Inflammatory macrophage treated with lipopolysaccharide for 4 hours (primary cell): ENCODE measurements around the gene ITGB7.
"Not testable (repeated sequence)": the region's sequence is repeated elsewhere in the genome, so short reads cannot be mapped to it uniquely, and the experiment has no call there.

Experiments
- DNase-seq: peaks from one replicate; pipeline ENCODE4 v3.0.0-alpha.2; 2020

ITGB7 gene

DNA sequence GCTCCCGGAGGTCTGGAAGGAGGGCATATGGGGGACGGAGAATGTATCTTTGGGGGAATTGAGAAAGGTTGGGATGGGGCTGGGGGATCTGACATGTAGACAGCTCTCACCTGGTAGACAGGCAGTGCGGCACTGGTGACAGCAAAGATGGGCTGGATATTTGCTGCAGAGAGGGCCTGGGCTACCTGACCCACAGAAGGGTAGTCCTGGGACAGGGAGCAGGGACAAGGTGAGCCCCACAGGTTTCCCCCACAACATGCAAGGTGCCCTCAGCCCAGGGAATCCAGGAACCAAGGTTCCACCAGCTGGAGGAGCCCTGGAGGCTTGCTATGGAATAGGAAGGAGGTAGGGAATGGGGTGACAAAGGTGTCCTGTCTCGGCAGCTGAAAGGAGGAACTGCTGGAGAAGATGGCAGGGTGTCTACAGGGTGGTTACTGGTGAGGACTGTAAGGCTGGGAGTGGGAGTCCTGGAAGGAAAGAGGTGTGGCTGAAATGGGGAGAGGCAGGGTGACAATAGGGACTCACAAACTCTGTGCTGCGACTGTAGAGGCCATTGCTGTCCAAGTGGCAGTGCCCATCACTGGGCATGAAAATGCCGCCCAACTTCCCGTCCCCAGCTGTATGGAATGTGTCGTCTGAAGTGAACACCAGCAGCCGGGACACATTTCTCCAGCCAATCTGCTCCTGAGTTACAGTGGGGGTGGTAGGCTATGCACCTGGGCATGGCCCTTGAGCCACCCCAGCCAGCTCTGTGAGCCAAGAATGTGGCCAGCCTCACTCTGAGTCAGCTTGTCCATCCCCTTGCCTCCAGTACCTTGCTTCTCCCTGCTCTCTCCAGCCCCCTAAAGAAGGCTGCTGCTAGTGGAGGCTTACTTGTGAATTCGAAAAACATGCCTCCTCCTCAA lies 11.3 kb downstream of the ITGB7 start:
- DNase-seq: no peak

DNA sequence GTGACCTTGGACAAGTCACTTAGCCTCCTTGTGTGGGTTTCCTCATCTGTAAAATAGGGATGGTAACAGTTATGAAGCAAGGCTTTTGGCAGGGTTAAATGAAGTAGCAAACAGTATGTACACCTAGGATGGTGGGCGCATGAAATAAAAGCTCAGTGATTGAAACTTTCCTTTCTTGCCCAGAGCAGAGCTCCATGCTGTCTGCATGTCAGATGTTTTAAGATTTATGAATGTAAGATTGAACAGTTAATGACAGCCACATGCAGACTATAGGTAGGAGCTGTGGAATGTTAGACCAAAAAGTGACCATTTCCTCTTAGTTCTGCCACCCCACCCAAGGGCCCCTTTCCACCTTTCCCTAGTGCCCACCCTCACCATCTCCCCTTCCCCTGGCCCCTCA lies 12.1 kb downstream of the ITGB7 start:
- no peak for DNase-seq

DNA sequence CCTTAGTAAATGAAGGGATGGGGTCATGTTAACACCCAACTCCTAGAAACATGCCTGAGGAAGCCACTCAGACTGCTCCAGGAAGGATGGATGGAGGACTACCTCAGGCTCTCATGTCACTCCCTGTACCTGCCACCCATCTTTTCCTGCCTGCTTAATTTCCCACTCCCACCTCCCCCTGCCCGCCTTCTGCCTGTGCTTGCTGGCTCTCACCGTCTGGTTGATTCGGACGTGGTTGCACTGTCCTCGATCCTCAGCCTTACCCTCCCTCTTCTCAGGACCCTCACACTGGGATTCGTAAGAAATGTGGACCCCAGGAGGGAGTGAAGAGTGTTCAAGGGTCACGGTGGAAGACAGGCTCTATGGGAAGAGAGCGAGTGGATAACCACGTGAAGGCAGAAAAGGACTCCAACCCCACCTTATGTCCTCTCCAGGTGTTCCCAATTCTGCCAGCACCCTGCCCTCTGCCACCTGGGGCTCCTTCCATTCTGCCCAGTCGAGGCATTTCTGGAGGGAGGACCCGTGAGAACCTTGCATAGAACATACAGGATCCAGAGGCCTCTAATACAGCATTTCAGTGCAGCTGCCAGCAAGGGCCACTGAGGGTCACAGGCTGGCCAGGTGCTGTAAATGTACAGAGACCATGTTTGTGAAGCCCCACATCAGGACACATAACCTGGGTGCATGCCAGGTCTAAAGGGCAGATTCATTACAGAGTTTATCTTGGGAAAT lies 12.9 kb downstream of the ITGB7 start:
- DNase-seq: no peak

DNA sequence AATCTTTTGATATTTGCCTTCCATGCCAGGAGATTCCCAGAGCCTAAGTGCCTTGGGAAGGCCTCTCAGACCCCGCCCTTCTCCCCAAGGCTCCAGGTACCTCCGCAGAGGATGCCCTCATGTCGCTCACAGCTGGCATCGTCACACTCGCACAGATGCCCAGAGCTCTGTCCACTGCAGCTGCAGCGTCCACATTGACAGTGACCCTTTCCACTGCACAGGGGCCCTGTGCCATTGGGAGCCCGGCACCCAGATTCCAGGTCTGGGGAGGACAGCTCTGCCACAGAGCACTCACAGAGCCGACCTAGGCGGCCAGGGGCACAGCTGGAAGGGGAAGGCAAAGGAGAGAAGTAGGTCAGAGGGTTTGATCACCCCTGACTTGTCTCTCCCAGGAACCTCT lies 14.0 kb downstream of the ITGB7 start:
- DNase-seq: no peak

DNA sequence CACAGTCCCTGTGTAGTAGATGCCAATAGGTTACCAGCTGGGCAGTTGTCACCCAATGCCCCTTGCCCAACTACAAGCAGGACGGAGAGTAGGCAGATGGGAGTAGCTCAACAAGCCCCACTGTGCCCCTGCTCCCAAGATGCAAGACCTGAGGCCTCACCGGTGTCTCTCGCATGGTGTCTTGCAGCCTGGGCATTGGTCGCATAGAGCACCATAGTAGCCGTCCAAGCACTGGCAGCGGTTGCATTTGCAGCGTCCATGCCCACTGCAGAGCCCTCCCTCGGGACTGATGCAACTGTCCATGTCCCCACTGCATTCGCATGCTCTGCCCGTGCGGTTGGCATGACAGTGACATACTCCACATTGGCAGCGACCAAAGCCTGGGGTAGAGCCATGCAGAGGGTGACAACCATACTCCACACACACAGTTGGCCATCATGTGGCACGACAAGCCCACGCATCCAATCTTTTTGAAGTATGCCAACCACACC lies 14.5 kb downstream of the ITGB7 start:
- DNase-seq: no peak

DNA sequence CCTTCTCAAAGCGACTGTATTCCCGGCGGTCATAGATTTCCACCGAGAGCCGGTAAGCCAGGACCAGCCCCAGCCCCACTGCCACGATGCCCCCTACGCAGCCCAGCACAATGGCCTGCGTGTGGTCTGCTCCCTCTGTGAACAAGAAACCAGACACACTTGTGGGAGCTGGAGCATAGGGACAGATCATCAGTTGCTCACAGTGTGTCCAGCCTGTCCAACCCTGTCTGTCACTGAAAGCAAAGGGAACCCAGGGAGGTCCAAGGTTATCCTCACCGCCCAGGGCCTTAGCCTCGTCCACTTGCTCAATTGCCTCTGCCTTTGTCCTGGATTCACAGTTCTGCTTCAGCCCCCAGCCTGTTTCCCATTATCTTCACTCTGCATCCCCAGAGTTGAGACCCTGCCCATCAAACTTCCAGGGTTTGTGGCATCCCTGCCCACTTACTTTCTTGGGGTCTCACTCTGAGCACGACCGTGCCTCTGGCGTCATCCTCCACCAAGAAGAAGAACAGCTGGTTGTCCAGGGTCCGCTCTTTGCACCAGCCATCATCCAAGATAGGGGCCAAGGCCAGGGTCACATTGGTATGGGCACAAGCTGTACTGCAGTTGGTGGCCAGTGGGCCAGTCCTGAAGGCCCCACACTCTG lies 15.0 kb downstream of the ITGB7 start:
- no peak for DNase-seq

DNA sequence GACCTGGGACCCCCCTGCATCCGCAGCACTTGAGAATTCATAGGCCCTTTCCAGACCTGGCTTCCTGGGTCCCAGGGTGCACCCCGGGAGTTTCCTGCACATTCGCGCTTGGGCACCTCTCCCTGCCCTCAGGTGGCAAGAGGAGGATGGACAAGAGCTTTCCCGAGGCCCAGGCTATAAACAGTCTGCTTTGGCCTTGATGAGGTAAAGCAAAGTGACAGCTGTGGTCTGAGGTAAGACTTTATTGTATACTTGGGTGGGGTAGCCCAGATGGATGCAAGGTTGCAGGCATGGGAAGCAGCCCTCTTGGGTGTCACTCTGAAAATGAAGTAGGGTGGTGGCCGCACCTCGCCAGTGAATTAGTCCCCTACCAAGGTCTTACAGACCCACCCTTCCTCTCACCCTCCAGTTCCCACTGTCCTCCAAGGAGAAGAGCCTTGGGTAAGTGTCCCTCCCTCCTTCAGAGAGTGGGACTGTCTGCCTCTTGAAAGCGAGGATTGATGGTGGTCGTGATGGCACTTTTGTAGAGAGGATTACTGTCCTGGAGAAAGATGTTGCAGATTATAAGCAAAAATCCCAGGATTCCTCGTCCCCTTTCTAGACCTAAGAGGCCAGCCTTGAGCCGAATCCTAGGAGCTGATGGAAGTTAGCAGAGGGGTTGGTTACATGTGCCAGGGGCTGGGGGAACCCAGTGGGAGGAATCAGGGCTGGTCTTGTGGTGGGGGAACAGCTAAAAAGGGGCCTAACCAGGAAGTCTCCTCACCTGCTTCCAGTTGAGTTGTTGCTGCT lies 15.8 kb downstream of the ITGB7 start:
- DNase-seq: no peak

DNA sequence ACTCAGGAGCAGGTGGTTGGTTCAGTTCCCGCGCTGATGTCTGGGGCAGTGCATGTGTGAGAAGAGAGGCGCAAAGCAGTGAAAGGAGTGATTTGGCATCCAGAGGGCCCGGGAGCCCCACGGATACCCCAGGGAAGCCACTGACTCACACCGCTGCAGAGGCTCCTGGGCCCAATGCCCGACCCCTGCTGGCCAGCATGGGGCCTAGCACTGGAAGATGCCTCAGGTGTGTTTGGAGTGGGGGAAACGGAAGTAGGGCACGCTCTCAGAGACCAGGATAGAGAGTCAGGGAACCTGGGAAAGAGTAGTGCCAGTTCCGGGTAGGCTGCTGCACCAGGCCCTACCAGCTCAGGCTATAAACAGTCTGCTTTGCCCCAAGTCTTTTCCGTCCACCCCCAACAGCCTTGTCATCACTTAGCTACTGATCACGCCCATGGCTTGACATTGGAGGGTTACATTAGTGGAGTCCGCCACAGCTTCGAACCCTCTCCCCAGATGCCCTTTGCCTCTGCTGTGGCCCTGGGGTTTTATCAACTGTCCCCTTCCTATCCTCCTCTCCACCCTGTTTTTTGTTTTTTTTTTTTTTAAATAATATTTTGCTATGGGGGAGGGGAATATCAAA lies 16.8 kb downstream of the ITGB7 start:
- DNase-seq: no peak

DNA sequence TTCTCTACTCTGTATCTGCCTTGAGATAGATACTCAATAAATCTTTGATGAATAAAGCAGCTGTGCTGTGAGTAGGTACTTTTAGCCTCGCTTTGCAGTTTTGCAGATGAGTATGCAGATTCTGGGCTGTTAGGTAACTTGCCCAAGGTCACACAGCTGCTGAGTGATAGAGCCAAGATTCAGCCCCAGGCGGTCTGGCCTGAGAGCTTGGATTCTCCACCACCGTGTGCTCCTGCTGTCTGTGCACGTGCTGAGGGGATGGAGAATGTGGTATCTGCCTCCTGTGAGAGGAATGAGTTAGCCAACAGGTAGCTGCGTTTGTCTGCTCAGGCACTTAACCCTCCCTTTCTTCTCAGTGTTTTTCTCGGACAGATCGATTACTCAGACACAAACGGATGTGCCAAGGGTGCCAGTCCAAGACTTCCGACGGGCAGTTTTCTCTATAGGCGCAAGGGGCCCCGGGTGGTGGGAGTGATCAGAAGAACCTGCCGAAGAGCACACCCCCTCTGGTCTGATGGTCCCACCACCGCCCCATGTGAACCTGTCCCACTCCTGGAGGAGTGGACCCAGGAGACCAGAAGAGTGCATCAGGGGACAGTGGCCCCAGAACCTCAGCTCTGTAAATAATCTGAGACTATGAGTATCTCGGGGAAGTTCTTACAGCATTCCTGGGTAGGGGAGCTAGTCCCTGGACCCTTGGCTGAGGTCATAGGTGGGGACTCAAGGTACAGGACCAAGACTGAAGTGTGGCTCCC lies 19.7 kb downstream of the ITGB7 start:
- DNase-seq: no peak

DNA sequence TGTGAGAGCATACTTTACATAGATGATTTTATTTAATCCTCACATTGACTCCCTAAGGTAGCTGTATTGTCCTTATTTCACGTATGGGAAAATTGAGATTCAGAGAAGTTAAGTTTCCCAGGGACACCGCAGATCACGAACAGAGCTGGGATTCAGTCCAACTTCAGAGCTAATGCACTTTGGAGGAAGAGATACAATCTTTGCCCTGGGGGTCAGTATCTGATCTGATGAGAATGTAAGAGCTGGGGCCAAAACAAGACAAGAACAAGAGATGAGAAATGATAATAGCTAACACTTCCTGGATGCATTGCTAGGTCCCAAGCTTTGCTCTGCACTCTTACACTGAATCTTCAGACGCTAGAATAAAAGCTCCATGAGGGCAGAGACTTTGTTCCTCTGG lies 20.3 kb downstream of the ITGB7 start:
- DNase-seq: no peak

DNA sequence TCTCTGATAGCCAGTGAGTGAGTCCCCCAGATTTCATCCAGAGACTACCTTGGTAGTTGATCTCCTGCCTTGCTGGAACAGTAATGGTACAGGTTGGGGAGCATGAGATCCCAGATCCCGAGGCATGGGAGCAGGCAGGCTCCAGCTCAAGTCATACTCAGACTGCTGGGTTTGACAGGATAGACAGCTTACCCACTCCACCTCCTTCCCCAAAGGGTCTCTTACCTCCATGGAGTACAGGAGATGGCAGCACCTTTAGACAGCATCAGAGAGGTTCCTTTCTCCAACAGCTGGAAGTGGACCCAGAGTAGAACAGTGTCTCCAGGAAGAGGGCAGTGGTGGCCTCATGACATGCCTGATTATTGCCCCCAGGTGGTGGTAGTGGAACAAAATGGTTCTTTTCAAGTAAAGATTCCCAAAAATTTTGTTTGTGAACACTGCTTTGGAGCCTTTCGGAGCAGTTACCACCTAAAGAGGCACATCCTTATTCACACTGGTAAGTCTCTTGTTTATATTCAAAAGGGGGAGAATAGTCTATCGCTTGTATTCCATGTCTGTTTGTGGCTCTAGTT lies 21.4 kb downstream of the ITGB7 start:
- DNase-seq: no peak

DNA sequence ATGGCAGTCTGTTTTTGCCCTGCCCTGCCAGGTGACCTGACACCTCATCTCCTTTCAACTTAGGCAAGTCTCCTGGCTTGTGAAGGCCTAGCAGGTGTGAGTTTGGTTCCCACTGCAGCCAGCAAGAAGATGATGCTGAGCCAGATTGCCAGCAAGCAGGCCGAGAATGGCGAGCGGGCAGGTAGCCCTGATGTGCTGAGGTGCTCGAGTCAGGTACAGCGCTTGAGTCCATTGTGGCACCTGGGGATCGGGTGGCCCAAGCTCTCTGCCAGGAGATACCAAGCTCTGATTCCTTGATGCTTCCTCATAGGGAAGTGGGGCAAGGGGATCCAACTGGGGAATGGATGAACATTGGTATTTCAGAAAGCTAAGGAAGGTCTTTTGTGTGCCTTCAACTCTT lies 22.2 kb downstream of the ITGB7 start:
- no peak for DNase-seq

DNA sequence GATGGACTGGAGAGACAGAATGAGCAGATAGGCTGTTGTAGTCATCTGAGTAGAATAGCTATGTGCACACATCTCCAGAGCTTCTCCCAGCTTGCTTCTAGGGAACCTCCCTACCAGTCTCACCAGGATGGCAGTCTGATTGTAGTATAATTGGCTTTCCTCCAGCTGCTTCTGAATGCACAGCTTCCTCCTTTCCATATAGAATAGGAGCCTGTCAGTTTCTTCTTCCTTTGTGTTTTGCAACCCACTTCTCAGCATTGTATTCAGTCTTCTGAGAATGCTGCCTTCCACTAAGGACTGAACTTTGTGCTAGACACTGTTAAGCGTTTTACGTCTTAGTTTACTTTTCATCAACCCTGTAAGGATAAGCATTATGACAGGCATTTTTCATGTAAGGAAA lies 24.1 kb downstream of the ITGB7 start:
- peak; percentile 75 for DNase-seq

DNA sequence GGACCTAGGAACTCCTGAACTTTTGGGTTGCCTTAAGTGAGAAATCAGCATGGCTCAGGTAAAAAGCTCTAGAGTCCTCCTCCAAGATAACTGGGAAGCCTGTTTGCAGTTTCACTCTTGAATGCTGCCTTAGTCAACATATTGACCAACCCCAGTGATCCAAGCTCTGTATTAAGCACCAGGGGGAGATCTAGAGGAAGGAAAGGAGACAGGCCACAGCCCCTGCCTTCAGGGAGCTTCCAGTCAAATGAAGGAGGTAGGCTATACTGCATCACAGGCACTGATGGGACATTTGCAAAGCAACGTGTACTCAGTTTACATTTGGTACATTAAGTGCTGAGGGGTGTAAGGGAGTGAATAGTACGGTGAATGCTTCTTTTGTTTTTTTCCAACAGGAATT lies 25.1 kb downstream of the ITGB7 start:
- DNase-seq: peak; percentile 11

DNA sequence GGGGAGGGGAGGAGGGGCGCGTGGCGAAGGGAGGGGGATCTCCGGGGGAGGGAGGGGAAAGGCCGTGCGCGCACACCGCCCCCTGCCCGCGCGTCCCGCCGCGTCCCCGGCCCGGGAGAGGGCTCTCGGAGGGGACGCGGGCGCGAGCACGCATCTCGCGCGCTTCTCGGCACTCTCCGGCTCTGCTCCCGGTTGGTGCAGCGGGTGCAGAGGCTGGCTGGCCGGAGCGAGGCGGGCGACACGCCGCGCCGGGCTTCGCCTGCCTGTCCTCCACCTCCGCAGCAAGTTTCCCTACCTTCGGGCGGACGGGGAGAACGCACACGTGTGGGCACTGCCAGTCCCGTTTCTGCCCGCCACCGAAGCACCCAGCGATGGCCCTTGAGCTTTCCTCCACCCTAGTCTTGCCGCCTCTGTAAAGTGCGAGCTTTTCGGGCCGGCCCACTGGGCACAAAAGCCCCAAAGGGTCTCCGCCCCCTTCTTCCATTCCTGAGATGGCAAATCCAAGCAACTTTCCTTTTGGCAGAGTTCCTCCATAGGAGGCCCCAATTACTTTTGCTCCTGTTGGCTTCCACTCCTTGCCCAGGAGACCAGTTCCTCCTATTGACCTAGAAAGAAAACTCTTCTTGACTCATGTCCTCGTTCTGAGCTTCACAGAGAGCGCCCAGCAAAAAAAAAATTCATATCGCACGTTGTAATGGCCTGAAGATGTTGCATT lies 26.0 kb downstream of the ITGB7 start:
- peak; percentile 54 for DNase-seq

DNA sequence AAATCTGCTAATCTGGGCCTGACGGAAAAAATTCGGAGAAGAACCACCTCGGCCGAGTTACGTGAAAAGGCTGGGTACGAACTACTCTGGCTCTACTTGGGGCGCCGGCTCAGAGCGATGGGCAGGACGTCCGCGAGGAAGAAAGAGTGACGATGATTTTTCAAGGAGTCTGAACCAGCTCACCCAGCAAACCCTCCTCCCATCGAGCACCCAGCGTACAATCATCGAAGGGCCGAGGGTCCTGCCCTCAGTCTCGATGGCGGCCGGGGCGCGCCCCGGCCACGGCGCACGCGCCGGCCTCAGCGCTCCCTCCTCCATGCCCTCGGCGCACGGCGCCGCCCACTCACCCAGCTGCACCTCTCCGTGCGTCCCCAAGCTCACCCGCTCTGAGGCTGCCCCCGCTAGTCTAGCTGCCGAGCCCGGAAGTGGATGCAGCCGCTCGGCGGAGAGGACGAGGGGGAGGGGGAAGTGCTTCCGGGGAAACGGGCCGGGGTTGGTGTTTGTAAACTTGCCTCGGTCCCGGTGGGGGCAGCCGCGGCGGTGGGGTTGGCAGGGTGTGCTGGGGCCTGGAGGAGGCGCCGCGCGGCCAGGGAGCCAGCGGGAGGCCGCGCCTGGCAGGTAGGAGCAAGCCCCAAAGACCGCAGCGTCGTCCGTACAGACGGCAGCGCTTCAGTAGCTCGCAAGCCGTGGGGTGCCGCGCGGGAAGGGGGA lies 26.7 kb downstream of the ITGB7 start, which contains the start of the genes CSAD and ZNF740:
Gene CSAD, minus strand, starts transcription at position 706 of the 711 bp plus-strand sequence. CDS start 7,455 bp downstream, outside the sequence.
Gene ZNF740, plus strand, starts transcription at position 503 of the 711 bp plus-strand sequence. CDS start 1,262 bp downstream, outside the sequence.
- DNase-seq: peak; percentile 97

DNA sequence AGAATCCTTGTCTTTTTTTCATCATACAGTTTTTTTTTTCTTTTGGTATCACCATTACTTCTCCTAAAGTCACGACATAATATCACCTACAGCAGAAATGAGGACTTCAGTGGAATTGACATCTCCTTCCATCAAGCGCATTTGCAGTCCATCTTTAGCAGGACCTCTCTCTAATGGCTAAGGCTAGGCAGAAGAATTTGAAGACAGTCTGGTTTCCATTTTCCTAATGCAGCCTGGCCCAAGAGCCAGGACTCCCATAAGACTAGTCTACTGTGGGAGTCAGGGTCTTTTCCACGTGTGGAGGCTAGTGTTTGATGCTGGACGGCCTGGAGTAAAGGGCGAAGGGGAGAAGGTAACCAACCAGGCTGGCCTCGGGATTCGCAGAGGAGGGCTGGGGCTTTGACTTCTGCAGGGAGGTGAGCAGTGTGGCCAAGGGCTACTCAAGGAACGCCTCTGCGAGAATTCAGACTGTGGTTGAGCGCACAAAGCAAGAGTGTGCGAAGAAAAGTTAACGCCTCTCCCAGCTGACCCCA lies 27.3 kb downstream of the ITGB7 start:
- DNase-seq: peak; percentile 27

DNA sequence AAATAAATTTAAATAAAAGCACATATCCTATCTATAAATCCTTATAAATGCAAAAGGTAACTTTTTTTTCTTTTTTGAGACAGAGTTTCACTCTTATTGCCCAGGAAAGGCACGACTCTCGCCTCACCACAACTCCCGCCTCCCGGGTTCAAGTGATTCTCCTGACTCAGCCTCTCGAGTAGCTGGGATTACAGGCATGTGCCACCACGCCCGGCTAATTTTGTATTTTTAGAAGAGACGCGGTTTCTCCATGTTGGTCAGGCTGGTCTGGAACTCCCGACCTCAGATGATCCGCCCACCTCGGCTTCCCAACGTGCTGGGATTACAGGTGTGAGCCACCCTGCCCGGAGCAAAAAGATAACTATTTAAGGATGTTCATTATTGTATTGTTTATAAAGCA lies 28.2 kb downstream of the ITGB7 start:
- DNase-seq: not testable (repeated sequence)

DNA sequence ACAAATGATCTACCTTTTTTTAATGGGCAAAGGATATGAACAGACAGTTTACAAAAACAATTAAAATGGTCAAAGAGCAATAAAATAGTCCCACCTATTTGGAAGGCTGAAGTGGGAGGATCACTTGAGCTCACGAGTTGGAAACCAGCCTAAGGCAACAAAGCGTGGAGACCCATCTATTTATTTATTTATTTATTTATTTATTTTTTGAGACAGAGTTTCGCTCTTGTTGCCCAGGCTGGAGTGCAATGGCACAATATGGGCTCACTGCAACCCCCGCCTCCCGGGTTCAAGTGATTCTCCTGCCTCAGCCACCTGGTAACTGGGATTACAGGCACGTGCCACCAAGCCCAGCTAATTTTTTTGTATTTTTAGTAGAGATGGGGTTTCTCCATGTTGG lies 29.6 kb downstream of the ITGB7 start:
- not testable (repeated sequence) for DNase-seq
